NCI-H526 (cell line): ENCODE results near the gene C11orf42.
"Not testable (repeated sequence)": the region's sequence is repeated elsewhere in the genome, so short reads cannot be mapped to it uniquely, and the experiment has no call there.

ENCODE experiments used
- DNase-seq, 2 experiments: peaks; one replicate each; lab custom pipeline; 2025; lab: John Stamatoyannopoulos, UW

Gene C11orf42

GRCh38 chr11:6223854-6224253 is 18.5 kb downstream of the C11orf42 start:
- no peak for DNase-seq

GRCh38 chr11:6224421-6224820 is 19.1 kb downstream of the C11orf42 start:
- DNase-seq, result no peak

- DNase-seq, result no peak
Measured at GRCh38 chr11:6225024-6225423, 19.7 kb downstream of the C11orf42 start.

GRCh38 chr11:6225896-6226295 is 20.5 kb downstream of the C11orf42 start:
- no peak for DNase-seq

GRCh38 chr11:6228520-6228919 is 23.2 kb downstream of the C11orf42 start:
- no peak for DNase-seq

GRCh38 chr11:6229911-6230310 is 24.6 kb downstream of the C11orf42 start:
- DNase-seq, result no peak

- DNase-seq, result no peak
Measured at GRCh38 chr11:6232899-6233298, 27.5 kb downstream of the C11orf42 start.

- peak in 1 of 2 experiments; percentile 50 for DNase-seq
Measured at GRCh38 chr11:6233984-6234386, 28.6 kb downstream of the C11orf42 start.

- DNase-seq, result peak; percentile 100
Measured at GRCh38 chr11:6234387-6235107, 29.2 kb downstream of the C11orf42 start, which contains the start of gene FHIP1B. Gene FHIP1B (minus strand): TSS chr11:6234636. CDS start chr11:6224516, 10,120 bp downstream.

GRCh38 chr11:6237266-6237665 is 31.9 kb downstream of the C11orf42 start:
- DNase-seq, result no peak

- no peak for DNase-seq
Measured at GRCh38 chr11:6237761-6238302, 32.5 kb downstream of the C11orf42 start.

- DNase-seq, result peak in 1 of 2 experiments; percentile 17
Measured at GRCh38 chr11:6238902-6239301, 33.5 kb downstream of the C11orf42 start, which contains the start of gene CNGA4. Gene CNGA4 (plus strand): TSS chr11:6239089. CDS start chr11:6239207, 118 bp downstream.

GRCh38 chr11:6240139-6240538 is 34.8 kb downstream of the C11orf42 start:
- DNase-seq, result no peak

- no peak for DNase-seq
Measured at GRCh38 chr11:6240781-6241180, 35.4 kb downstream of the C11orf42 start.

GRCh38 chr11:6241316-6241715 is 36.0 kb downstream of the C11orf42 start:
- DNase-seq, result no peak

GRCh38 chr11:6245536-6245935 is 40.2 kb downstream of the C11orf42 start:
- DNase-seq, result no peak

GRCh38 chr11:6248248-6248647 is 42.9 kb downstream of the C11orf42 start:
- DNase-seq, result no peak

- DNase-seq, result not testable (repeated sequence)
Measured at GRCh38 chr11:6248897-6249296, 43.5 kb downstream of the C11orf42 start.

- DNase-seq, result no peak
Measured at GRCh38 chr11:6249770-6250555, 44.6 kb downstream of the C11orf42 start.

- peak; percentile 48 to 85 for DNase-seq
Measured at GRCh38 chr11:6251120-6251733, 45.9 kb downstream of the C11orf42 start.

- DNase-seq, result no peak
Measured at GRCh38 chr11:6251990-6252473, 46.7 kb downstream of the C11orf42 start.

- DNase-seq, result no peak
Measured at GRCh38 chr11:6253197-6253596, 47.8 kb downstream of the C11orf42 start.
